ENCODE results near the gene FBXO28.

FBXO28 gene

DNA sequence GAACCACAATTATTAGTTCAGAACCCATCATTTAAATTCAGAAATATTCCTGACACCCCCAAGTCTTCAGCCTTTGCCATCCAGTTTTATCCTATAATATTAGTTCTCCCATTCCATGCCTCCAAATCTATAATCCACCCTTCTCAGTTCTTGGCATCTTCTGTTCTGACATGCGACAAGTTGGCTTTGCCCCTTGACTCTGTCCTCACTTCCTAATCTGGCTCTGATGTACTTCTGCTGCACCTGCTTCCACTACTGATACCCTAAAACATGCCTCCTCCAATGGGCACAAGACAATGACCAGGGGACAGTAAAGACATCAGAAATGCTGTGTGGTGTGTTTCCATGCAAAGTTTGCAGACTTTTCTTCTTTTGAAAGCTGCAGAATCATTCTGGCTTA, 17.1 kb upstream of the FBXO28 start:
- FAIRE-seq = no peak

- no peak for FAIRE-seq
These were observed 15.9 kb upstream of the FBXO28 start for GRCh38 chr1:224098007-224098406.

DNA sequence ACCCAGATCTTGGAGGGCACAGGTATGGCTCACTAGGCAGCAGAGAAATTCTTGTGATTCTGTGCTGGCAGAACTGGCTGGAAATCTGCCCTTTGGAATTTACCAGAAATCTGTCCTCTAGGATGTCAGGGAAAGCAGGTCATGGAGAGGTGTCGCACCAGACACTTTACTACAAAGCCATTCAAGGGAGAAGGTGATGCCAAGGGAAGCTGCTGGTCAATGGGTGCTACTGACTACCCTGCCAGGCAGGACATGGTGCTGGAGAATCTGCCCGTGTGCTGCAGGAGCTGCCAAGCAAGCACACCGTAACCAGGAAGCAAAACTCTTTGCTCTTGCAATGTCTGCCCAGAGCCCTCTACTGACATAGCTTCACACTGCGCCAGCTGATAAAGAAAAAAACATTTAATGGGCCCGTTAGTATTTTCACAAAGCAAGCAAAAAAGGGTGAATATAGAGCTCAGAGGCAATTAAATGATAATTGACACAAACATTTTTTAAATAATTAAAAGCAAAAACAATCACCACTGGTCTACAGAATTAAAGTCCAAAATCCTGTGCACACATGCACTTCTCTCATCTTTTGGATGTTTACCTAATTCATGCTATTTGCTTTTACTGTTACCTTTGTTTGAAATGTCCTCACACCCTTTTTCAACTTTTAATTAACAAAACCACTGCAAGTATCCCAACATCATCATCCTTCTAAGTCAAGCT, 7.2 kb upstream of the FBXO28 start:
- FAIRE-seq = no peak

DNA sequence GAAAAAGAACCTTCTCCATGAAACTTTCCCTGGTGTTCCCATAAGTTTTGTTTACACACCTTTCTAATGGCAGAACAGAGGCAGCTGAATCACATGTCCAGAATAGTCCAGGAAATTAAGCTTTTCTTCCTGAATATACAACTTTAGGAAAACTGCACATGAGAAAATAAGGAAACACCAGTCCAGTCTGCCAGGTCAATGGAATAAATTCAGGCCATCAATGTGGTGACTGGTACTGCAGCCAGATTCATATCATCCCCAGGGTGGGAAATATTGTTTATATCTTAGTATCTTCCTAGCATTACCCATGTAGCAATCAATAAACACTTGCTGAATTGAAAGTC, 6.7 kb upstream of the FBXO28 start:
- no peak for FAIRE-seq

DNA sequence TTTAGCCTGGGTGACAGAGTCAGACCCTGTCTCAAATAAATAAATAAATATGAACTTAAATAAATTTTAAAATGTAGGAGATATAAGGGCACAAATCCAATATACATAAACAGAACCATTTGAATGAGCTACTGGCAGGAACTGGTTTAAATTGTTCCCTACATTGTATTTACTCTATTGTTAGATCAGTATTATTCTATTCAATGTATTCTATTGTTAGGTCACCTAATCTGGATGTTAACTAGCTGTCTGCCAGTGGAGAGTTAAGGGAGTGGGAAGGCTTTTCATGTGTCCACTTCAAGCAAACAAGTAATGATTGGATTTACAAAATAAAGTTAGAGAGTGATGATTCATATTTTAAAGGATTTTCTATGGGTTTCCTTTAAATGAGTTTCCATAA, 4.9 kb upstream of the FBXO28 start:
- FAIRE-seq = no peak

DNA sequence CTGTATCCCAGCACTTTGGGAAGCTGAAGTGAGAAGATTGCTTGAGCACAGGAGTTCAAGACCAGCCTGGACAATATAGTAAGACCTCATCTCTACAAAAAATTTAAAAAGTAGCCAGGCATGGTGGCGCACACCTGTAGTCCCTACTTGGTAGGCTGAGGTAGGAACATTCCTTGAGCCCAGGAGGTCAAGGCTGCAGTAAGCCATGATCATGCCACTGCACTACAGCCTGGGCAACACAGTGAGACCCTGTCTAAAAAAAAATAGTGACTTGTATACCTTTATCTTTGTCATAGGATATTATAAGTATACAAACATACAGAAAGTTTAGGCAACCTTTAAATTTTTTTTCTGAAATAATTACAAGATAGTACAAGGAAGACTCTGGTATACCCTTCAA, 3.9 kb upstream of the FBXO28 start:
- no peak for FAIRE-seq

DNA sequence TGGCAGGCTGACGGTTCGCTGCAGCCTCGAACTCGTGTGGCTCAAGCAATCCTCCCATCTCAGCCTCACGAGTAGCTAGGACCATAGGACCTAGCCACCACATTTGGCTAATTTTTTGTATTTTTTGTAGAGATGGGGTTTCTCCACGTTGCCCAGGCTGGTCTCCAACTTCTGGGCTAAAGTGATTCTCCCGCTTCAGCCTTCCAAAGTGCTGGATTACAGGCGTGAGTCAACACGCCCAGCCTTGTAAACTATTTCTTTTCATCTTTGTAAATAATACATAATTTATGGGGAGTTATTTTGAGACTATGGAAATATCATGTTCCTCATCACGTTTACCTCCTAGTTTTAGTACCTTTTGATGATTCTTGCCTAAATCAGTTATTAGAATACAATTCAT, 906 bp upstream of the FBXO28 start:
- no peak for FAIRE-seq

DNA sequence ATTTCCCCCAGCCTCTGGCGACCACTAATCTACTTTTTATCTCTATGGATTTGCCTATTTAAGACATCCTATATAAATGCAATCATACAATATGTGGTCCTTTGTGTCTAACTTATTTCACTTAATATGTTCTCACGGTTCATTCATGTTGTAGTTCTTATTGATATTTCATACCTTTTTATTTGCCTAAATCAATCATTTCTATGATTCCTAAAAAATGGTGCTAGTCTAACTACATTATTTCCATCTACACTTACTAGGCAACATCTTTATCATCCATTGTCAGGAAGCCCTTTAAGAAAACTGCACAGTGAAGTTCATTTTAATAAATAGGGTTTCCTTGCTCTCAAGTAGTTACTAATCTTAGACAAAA, 380 bp upstream of the FBXO28 start:
- no peak for FAIRE-seq

DNA sequence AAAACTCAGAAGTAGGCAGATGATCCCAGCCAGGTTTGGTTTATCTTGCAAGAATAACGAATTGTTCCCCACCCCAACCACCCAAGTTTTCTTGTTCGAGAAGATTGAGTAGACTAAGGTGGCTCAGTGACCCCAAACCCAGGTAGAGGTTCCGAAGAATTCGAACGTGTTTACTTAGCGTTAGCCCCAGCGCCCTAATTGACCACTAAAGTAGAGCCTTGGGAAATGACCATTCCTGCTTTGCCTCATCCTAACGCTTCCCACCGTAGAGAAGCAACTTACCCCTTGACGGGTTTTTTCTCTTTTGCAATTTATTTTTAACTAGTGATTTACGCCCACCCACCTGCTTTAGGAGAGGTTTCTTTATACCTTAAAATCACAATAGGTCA, 870 bp downstream of the FBXO28 start:
- FAIRE-seq = no peak

DNA sequence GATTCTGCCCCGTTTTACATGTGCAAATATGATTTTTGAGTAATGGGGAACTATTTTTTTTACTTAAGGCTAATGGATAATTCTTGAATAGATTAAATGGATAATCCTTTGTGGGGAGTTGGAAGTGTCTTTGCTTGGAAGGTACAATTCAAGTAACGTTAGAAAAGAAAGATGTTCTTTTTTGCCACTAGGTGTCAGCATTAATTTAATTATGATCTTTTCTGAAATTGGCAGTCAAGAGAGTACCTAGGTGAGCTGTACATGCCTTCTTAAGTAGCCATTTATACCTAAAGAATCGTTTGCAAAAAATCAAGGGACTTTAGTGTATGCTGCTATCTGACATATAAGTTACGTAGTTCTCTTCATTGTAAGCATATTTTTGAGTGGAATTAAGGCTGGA, 2.2 kb downstream of the FBXO28 start:
- no peak for FAIRE-seq

DNA sequence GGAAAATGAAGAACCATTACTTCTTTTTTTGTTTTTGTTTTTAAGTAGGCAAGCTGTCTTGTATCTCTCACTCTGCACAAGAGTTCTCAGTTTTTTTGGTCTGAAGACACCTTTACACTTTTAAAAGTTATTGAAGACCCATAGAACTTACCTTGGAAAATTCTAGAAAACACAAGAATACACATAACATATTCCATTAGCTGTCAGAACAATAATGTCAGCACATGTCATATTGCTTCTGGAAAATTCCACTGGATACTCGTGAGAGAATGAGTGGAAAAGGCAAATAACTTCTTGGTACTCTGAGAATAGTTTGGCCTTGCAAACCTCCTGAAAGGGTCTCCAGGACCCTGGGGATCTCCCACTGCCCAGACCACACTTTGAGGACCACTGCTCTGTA, 4.8 kb downstream of the FBXO28 start:
- FAIRE-seq = no peak

DNA sequence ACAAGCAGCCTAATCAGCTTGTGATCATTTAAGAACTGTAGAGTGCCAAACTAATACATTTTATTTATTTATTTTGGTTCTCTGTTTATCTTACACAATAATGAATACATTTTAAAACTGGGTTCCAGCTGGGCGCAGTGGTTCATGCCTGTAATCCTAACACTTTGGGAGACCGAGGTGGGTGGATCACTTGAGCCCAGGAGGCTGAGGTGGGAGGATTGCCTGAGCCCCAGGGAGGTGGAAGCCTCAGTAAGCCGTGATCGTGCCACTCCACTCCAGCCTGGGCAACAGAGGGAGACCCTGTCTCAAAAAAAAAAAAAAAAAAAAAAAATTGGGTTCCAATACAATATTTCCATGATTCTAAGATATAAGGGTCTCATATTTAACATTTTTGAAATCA, 9.2 kb downstream of the FBXO28 start:
- no peak for FAIRE-seq

- no peak for FAIRE-seq
These were observed 10.3 kb downstream of the FBXO28 start for GRCh38 chr1:224124220-224124619.

DNA sequence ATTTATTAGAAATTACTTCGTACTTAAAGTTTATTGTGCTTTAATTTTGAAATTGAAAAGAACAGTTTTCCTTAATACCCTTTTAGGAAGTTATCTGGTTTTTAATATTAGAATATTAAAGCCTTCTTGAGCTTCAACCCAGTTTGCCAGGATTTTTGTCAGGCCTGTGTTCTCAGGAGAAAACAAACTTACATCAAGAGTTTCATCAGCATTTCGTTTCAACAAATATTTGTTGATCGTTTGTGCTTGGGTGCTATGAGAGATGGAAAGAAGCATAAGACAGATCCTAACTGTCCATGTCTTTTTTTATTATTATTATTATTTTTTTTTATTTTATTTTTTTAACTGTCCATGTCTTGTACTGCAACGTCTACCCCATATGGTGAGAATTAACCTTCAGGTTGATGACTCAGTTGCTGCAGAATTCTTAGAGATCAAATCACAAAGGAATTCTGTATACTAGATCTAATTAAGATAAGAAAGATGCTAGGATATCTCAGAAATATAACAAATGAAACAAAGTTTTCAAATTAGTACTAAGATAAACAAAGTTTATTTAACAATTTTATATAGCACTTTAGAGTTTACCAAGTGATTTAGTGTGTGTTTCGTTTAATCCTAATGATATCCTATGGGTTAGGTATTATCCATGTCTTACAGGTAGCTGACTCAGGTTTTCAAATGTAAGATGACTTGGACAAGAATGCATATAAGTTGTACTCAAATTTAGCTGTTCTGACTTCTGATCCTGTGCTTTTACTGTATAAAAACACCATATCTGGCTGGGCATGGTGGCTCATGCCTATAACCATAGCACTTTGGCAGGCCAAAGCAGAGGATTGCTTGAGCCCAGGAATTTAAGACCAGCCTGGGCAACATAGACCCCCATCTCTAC, 14.3 kb downstream of the FBXO28 start:
- no peak for FAIRE-seq

DNA sequence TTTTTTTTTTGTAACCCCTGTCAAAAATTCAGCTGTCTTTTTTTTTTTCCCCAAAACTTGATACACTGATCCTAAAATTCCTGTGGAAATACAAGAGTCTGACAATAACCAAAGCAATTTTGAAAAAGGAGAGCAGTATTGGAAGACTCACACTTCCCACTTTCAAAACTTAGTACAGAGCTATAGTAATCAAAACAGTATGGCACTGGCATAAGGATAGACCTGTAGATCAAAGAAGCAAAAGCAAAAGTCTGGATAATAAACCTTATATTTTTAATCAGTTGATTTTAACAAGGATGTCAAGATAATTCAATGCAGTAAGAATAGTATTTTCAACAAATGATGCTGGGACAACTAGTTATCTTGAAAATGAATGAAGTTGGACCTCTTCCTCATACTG, 17.3 kb downstream of the FBXO28 start:
- FAIRE-seq = no peak

GRCh38 chr1:224132901-224133300, 19.0 kb downstream of the FBXO28 start:
- FAIRE-seq = no peak

- no peak for FAIRE-seq
These were observed 19.9 kb downstream of the FBXO28 start for GRCh38 chr1:224133741-224134299.

- FAIRE-seq = no peak
These were observed 23.6 kb downstream of the FBXO28 start for GRCh38 chr1:224137518-224137917.

DNA sequence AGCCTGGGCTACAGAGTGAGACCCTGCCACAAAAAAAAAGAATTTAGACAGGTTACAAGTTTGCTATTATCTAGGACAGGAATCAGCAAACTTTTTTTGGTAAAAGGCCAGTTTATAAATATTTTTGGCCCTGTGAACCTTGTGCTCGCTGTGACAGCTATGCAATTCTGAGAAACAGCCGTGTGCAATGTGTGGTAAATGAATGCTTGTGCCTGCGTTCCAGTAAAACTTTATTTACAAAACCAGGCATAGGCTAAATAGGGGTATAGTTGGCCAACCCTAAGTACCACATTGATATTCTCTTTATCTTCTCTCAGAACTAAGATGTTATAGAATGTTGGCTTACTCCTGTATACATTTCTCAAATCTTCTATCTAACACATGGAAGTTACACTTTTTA, 24.3 kb downstream of the FBXO28 start:
- no peak for FAIRE-seq

- no peak for FAIRE-seq
These were observed 27.8 kb downstream of the FBXO28 start for GRCh38 chr1:224141693-224142092.

DNA sequence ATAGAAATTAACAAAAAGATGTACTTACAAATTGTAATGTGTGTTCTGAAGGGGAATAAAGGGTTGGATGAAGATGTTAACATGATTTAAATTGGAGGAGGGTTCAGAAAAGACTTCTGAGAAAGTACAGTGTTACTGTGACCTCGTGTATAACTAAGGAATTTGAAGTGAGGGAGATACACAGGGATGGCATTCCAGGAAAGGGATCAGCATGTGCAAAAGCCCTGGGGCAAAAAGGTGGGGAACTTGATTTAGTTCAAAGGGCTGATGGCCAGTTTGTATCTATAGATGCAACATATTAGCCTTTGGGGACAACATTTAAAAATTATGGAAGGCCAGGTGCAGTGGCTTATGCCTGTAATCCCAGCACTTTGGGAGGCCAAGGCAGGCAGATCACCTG, 35.8 kb downstream of the FBXO28 start:
- FAIRE-seq = no peak

DNA sequence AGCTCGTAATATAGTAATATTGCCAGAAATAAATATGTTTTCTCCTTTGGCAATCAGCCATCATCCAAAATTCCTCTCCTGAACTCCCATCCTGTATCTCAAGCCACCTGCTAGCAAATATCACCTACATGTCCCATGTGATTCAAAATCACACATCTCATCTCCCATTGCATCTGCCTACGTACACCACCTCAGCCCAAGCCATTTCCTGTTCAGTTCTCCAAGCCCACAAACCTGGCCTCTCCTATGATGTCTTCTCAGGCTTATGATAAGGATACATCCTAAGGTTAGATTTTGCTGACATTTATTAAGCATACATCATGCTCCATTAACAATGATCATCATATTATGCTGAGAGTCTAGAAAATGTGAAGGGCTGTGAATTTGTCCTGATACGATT, 37.2 kb downstream of the FBXO28 start:
- FAIRE-seq = no peak

DNA sequence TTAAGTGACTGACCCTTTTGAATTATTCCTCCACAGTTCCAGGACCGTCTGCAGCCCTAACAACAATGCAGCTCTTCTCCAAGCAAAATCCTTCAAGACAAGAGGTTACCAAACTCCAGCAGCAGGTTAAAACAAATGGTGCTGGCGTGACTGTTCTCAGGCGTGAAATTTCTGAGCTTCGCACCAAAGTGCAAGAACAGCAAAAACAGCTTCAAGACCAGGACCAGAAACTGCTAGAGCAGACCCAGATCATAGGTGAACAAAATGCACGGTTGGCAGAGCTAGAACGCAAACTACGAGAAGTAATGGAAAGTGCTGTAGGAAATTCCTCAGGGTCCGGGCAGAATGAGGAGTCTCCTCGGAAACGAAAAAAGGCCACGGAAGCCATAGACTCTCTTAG, 43.4 kb downstream of the FBXO28 start:
- FAIRE-seq = no peak

DNA sequence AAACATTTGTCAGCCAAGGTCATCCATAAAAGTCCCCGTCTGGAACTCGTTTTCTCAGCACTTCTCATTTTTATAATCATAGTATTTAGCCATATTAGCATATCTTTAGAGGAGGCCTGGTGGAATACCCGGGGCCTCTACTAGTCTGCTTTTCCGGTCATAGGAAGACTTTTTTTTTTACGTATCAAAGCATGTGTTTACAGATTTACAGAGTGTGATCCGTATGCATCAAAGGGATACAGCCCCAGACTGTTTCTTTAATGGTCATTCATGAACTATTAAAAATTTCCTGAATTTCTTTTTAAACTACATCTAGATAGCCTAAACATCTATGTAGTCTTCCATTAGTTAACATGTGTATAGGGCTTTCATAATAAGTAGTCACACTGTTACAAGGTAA, 45.6 kb downstream of the FBXO28 start:
- no peak for FAIRE-seq
